ENCODE results near the gene MB21D2.

MB21D2 gene

DNA sequence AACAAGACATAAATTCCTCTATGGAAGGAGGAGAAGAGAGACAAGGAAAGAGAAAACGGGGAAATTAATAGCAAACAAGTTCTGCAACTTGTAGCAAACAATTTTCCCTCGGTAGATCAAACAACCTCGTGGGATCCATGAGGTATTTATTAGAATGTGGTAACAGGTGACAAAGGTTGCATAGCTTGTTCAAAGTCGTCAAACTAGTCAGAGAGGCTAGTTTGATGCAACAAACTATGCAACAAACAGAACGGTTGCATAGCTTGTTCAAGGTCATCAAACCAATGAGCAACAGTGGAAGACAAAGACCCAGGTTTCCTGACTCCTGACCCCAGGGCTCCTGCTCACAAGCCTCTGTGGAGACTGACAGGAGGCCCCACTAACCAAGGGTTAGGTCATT lies 20.7 kb downstream of the MB21D2 start:
- Mint-ChIP-seq H3K4me1 (peaks cover 33% of the 10 kb centered on the region), H3K36me3 (ENCODE audit: low read depth) (peaks cover 10% of the 10 kb centered on the region), H3K27ac (peak overlapping the region; percentile 2), H3K9me3 (no peaks in the 10 kb centered on the region), H3K4me3 (no peak overlapping the region), H3K27me3 (ENCODE audit: low read depth, poor library complexity) (peaks cover 5% of the 10 kb centered on the region)
- DNase-seq, result no peak
- no peak for TF ChIP-seq CTCF (IDR thresholded peaks at IDR 0.05)

GRCh38 chr3:192896208-192896607 lies 21.4 kb downstream of the MB21D2 start:
- peaks cover 10% of the 10 kb centered on the region for H3K36me3 Mint-ChIP-seq (ENCODE audit: low read depth)
- no peak for DNase-seq
- H3K27ac Mint-ChIP-seq, result no peak overlapping the region
- no peak for TF ChIP-seq CTCF (IDR thresholded peaks at IDR 0.05)
- H3K4me3 Mint-ChIP-seq, result no peak overlapping the region
- H3K4me1 Mint-ChIP-seq, result peaks cover 26% of the 10 kb centered on the region
- peaks cover 5% of the 10 kb centered on the region for H3K27me3 Mint-ChIP-seq (ENCODE audit: low read depth, poor library complexity)
- H3K9me3 Mint-ChIP-seq, result no peaks in the 10 kb centered on the region

GRCh38 chr3:192894676-192895075 lies 23.0 kb downstream of the MB21D2 start:
- Mint-ChIP-seq H3K36me3 (ENCODE audit: low read depth) (peaks cover 5% of the 10 kb centered on the region), H3K9me3 (no peaks in the 10 kb centered on the region), H3K4me3 (no peak overlapping the region), H3K4me1 (peaks cover 25% of the 10 kb centered on the region), H3K27me3 (ENCODE audit: low read depth, poor library complexity) (no peaks in the 10 kb centered on the region), H3K27ac (no peak overlapping the region)
- no peak for TF ChIP-seq CTCF (IDR thresholded peaks at IDR 0.05)
- no peak for DNase-seq

DNA sequence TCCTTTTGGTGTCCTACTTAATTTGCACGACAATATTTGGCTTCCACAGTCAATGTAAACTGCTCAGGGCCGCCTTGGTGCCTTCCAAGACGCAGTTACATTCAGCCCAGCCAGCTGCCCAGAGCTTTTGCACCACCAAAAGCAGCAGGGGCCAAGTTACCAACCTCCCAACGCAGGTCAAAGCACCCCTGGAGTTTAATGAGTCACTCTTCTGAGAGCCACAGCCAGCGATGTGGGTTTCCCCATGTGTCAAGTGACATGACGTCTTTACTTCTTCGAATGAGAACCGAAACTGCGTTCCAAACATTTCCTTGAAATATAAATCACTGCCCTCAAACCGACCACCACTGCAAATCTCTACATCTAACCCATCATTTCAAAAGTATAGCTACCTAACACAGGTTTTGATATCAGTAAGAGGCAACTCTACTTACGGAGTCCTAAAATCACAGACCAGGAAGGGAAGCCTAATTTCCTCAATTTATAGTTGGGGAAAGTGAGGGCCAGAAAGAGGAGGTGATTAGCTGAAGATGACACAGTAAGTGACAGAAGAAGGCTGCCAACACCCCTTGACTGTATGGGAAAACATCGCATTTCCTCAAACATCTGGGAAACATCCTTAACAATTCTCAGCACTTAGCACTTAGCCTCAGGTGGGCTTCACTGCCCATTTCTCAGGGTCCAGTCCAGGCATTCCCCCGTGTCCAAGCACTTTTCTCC lies 24.5 kb downstream of the MB21D2 start:
- Mint-ChIP-seq H3K27me3 (ENCODE audit: low read depth, poor library complexity) (no peaks in the 10 kb centered on the region), H3K4me3 (no peak overlapping the region), H3K9me3 (no peaks in the 10 kb centered on the region), H3K36me3 (ENCODE audit: low read depth) (no peaks in the 10 kb centered on the region), H3K27ac (peak overlapping the region; percentile 60), H3K4me1 (peaks cover 37% of the 10 kb centered on the region)
- DNase-seq, result peak; percentile 19
- no peak for TF ChIP-seq CTCF (IDR thresholded peaks at IDR 0.05)

DNA sequence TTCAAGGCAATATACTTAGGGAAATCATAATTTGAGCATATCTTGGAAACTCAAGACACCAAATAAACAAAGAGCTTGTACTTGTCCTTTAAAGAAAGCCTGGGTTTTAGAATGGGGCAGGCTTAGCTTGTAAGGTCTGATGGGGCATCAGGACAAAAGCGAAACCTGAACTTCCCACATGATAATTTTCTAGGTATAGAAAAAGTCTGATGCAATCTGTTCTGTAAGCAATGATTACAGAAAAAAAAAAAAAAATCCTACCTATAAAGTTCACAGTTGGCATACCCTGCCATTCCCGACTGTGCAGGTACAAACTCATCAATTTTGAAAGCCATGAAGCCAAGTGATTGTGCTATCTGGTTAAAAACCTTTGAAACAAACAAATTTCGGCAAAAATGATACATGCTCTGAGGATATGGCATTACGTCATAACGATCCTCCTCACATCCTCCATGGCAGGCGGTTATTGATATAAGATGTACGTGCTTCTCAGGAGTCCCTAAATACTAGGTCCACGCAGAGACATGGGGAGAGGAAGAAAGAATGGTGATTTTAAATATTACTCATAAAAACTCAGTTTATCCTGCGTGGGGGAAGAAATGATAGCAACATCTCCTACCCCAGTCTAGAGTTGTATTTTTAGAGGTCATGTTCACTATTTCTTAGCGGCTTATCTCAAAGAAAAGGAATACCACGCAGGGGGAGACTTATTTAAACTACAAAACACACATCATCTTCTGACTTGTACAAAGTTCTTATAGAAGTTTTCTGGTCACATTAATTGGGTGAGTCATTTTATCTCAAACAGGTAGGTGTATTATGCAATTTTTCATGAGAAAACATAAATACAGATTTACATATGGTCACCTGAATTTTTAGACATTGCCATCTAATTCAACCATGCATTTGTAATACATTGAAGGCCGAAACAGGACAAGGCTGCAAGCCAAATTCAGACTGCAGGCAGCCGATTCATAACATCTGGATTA lies 27.0 kb downstream of the MB21D2 start:
- no peak for DNase-seq
- H3K36me3 Mint-ChIP-seq (ENCODE audit: low read depth), result peaks cover under 1% of the 10 kb centered on the region
- no peak for TF ChIP-seq CTCF (IDR thresholded peaks at IDR 0.05)
- no peak overlapping the region for H3K4me3 Mint-ChIP-seq
- no peaks in the 10 kb centered on the region for H3K9me3 Mint-ChIP-seq
- peaks cover 35% of the 10 kb centered on the region for H3K4me1 Mint-ChIP-seq
- no peak overlapping the region for H3K27ac Mint-ChIP-seq
- H3K27me3 Mint-ChIP-seq (ENCODE audit: low read depth, poor library complexity), result no peaks in the 10 kb centered on the region
